Endothelial cell of umbilical vein (primary cell): ENCODE results near the gene COL9A3. TPM values are rescaled to one million over a fixed set of nuclear protein-coding genes. Genes with fewer than 3 reads are reported as not detected.

Experiments used
- BruUV-seq: library from RNA; stranded (reverse); fragments of 400-500 nt; replicated peaks from 2 replicates; lab custom pipeline; 2021; lab: Mats Ljungman, UMichigan
- CTCF ChIA-PET: fragments of 300-600, 350-600 bp; sonication (Branson Sonifier 250); formaldehyde crosslinking; loops from one replicate; lab custom pipeline; 2021; ENCODE audit warnings: antibody characterized with exemption, inconsistent platforms; lab: Charles Lee
- POLR2A ChIA-PET: fragments of 300-600, 350-600 bp; sonication (Branson Sonifier 250); formaldehyde crosslinking; loops from one replicate; lab custom pipeline; 2021; ENCODE audit warnings: antibody characterized with exemption, inconsistent platforms; lab: Charles Lee
- DNase-seq: peaks from one replicate; pipeline ENCODE4 v3.0.0-alpha.2; 2011; ENCODE audit warnings: low read depth, low spot score
- FAIRE-seq: peaks from 2 replicates; lab custom pipeline; 2011; peaks lifted over from hg19 to GRCh38; lab: Jason Lieb, UNC
- H2AFZ ChIP-seq: 2 replicates; pipeline ENCODE4 v1.6.0; 2012; ENCODE audit warnings: low read depth, low read length, control low read depth, inconsistent platforms
- H3K27ac ChIP-seq: 2 replicates; pipeline ENCODE4 v1.5.1; 2011; ENCODE audit warnings: low read depth, mild to moderate bottlenecking, control low read depth, low read length, moderate library complexity; ENCODE audit not compliant: insufficient read depth
- H3K27me3 ChIP-seq, 2 experiments: 2 replicates each; pipeline versions ENCODE4 v1.6.0 to v1.6.1; 2011; ENCODE audit warnings: low read length in 2 of 2, mixed read lengths in 1 of 2; ENCODE audit not compliant: control insufficient read depth in 2 of 2, insufficient read depth in 2 of 2
- H3K36me3 ChIP-seq, 2 experiments: 2 replicates in 1 of 2; 3 replicates in 1 of 2; pipeline ENCODE4 v1.5.1; 2011; ENCODE audit warnings: low read length in 2 of 2, mild to moderate bottlenecking in 1 of 2, moderate library complexity in 1 of 2; ENCODE audit not compliant: control insufficient read depth in 2 of 2, insufficient read depth in 2 of 2; ENCODE audit errors: extremely low read depth in 1 of 2
- H3K4me1 ChIP-seq: 3 replicates; pipeline ENCODE4 v1.5.1; 2011; ENCODE audit warnings: mild to moderate bottlenecking, low read length; ENCODE audit not compliant: control insufficient read depth, insufficient read depth; ENCODE audit errors: extremely low read depth
- H3K4me2 ChIP-seq: 2 replicates; pipeline ENCODE4 v1.6.1; 2011; ENCODE audit warnings: low read length, control low read depth, mixed read lengths; ENCODE audit not compliant: insufficient read depth
- H3K4me3 ChIP-seq, 3 experiments: fragments of 200-600 bp in 1 of 3; sonication (generic), shearing (Covaris generic) in 1 of 3; replicated peaks in 1 of 3; 2 replicates each; pipeline ENCODE4 v1.5.1; 2011 to 2016; ENCODE audit warnings: control low read depth in 3 of 3, low read length in 3 of 3, mild to moderate bottlenecking in 2 of 3, inconsistent platforms in 1 of 3, low read depth in 1 of 3, moderate library complexity in 1 of 3; ENCODE audit not compliant: insufficient read depth in 1 of 3
- H3K79me2 ChIP-seq: 2 replicates; pipeline ENCODE4 v1.6.0; 2012; ENCODE audit warnings: low read length, inconsistent platforms; ENCODE audit not compliant: control insufficient read depth, insufficient read depth
- H3K9ac ChIP-seq: replicated peaks from 2 replicates; pipeline ENCODE3; 2011; ENCODE audit warnings: low read length, control low read depth; ENCODE audit not compliant: insufficient read depth; ENCODE audit errors: extremely low read depth
- H3K9me1 ChIP-seq: replicated peaks from 3 replicates; pipeline ENCODE4 v1.6.0; 2011; ENCODE audit warnings: mild to moderate bottlenecking, low read length; ENCODE audit not compliant: control insufficient read depth, insufficient read depth; ENCODE audit errors: extremely low read depth
- H3K9me3 ChIP-seq: replicated peaks from 2 replicates; pipeline ENCODE4 v1.5.1; 2012; ENCODE audit warnings: low read length, inconsistent platforms; ENCODE audit not compliant: control insufficient read depth, insufficient read depth
- H4K20me1 ChIP-seq: replicated peaks from 2 replicates; pipeline ENCODE3; 2011; ENCODE audit warnings: mild to moderate bottlenecking, low read length; ENCODE audit not compliant: control insufficient read depth, insufficient read depth; ENCODE audit errors: extremely low read depth
- CTCF ChIP-seq, 2 donors: IDR thresholded peaks; 1 replicate in 1 of 2; 2 replicates in 1 of 2; pipeline ENCODE4 v1.5.1; 2011; ENCODE audit warnings: low read length in 2 of 2, mild to moderate bottlenecking in 2 of 2, moderate library complexity in 2 of 2, control low read depth in 1 of 2, inconsistent platforms in 1 of 2, low read depth in 1 of 2; ENCODE audit not compliant: insufficient read depth in 1 of 2; ENCODE audit errors: extremely low read depth in 1 of 2
- EZH2 ChIP-seq: IDR thresholded peaks from 2 replicates; pipeline ENCODE4 v1.6.1; 2012; ENCODE audit warnings: borderline replicate concordance, low read depth, mild to moderate bottlenecking, moderate library complexity, low read length, inconsistent platforms; ENCODE audit not compliant: severe bottlenecking
- FOS ChIP-seq: IDR thresholded peaks from 2 replicates; pipeline ENCODE4 v1.6.1; 2011; ENCODE audit warnings: mild to moderate bottlenecking, low read length, moderate library complexity, borderline replicate concordance; ENCODE audit not compliant: insufficient read depth
- GATA2 ChIP-seq: IDR thresholded peaks from 2 replicates; pipeline ENCODE4 v1.7.0; 2011; ENCODE audit warnings: low read depth, mild to moderate bottlenecking, moderate library complexity, mixed read lengths, low read length; ENCODE audit not compliant: insufficient read length, insufficient read depth
- JUN ChIP-seq: IDR thresholded peaks from 2 replicates; pipeline ENCODE4 v1.6.1; 2011; ENCODE audit warnings: borderline replicate concordance, low read depth; ENCODE audit not compliant: insufficient read length, insufficient read depth
- MYC ChIP-seq: IDR thresholded peaks from one replicate; pipeline ENCODE4 v1.6.1; 2011; ENCODE audit warnings: mild to moderate bottlenecking, low read depth, low read length
- POLR2A ChIP-seq: IDR thresholded peaks from 2 replicates; pipeline ENCODE4 v1.6.1; 2012; ENCODE audit warnings: low read depth, mild to moderate bottlenecking, control low read depth, low read length
- dilution Hi-C: fragments of 300-500 bp; cut with MboI; formaldehyde crosslinking; loops from one replicate; pipeline ENCODE4 v1.15.0; 2019; ENCODE audit warnings: low sequenced_read_pairs; ENCODE audit not compliant: extremely low pct_ligation_motif_present
- intact Hi-C: fragments of 100-400 bp; cut with micrococcal nuclease; formaldehyde crosslinking; loops from one replicate; pipeline ENCODE4 v1.10.0; 2022
- polyA plus RNA-seq, 4 experiments: library from polyadenylated mRNA; depleted of rRNA in 3 of 4; stranded (reverse) in 3 of 4; unstranded in 1 of 4; fragments of >200 nt; gene quantifications; 2 replicates each; pipeline versions ENCODE4 v1.2.1 to v1.2.3, GENCODE V29; 2011 to 2012; ENCODE audit warnings: missing spikeins in 1 of 4
- total RNA-seq: library from RNA; stranded (reverse); gene quantifications from 2 replicates; pipeline ENCODE4 v1.2.3, GENCODE V29; 2021

Gene COL9A3
- total and polyA plus RNA-seq, 2 donors (not counting 3 experiments of a cell fraction or from before 2014, with no cell fraction given) = 0.46 to 0.60 TPM

GRCh38 chr20:62797671-62798532, 18.9 kb upstream of the COL9A3 start:
- TF ChIP-seq CTCF (IDR thresholded peaks at IDR 0.05; ENCODE audit: extremely low read depth in 1 of 2, insufficient read depth in 1 of 2, low read depth in 1 of 2, low read length in 2 of 2) (no peak), GATA2 (no peak), MYC (no peak), EZH2 (no peak), JUN (no peak), FOS (no peak), POLR2A (no peak)
- no peak overlapping the region for H2AFZ ChIP-seq
- H3K79me2 ChIP-seq = peaks cover 14% of the 10 kb centered on the region
- no peak overlapping the region for H3K9ac ChIP-seq
- H4K20me1 ChIP-seq = no peaks in the 10 kb centered on the region
- ChIA-PET CTCF (interaction anchor here (2.0 kb wide), 1 partner anchor 10 kb away, joined by 8 read pairs; no protein-coding TSS in a partner anchor), POLR2A (no interaction called here)
- no peaks in the 10 kb centered on the region for H3K9me3 ChIP-seq
- H3K9me1 ChIP-seq = no peaks in the 10 kb centered on the region
- FAIRE-seq (no peak), DNase-seq (no peak)
- no peaks in the 10 kb centered on the region for H3K27me3 ChIP-seq
- intact Hi-C loops = loop anchor here (10.0 kb wide), 1 partner anchor 493 kb away; the partner anchor contains the start of gene ADRM1
- H3K4me1 ChIP-seq = peaks cover 17% of the 10 kb centered on the region
- no peak overlapping the region for H3K4me2 ChIP-seq
- H3K4me3 ChIP-seq = no peak overlapping the region
- no peak overlapping the region for H3K27ac ChIP-seq
- H3K36me3 ChIP-seq = peaks cover 11 to 12% of the 10 kb centered on the region in 2 experiments
- BruUV-seq = no TSS peak
- dilution Hi-C loops = no loop called here
